SU-DHL-6 (cell line): Measurements from ENCODE around the gene CDKAL1.

ENCODE experiments used
- CTCF ChIP-seq: fragments of 200-600 bp; sonication (generic); IDR thresholded peaks from one replicate; pipeline ENCODE4 v1.5.1; 2017; ENCODE audit warnings: antibody characterized with exemption, mild to moderate bottlenecking, low read length, moderate library complexity; ENCODE audit not compliant: insufficient read depth, poor library complexity, severe bottlenecking
- EZH2phosphoT487 ChIP-seq: fragments of 200-600 bp; sonication (generic), shearing (Covaris generic); conservative IDR thresholded peaks from 2 replicates; pipeline ENCODE4 v1.6.1; 2018; ENCODE audit warnings: mild to moderate bottlenecking, antibody characterized with exemption, low read length, moderate library complexity, mixed read lengths

- no peak for TF ChIP-seq CTCF
- TF ChIP-seq EZH2phosphoT487 = no peak
Measured at GRCh38 chr6:20797597-20797996, 263.3 kb downstream of the CDKAL1 start.
